Measurements from ENCODE around the gene HS3ST2.

DNA sequence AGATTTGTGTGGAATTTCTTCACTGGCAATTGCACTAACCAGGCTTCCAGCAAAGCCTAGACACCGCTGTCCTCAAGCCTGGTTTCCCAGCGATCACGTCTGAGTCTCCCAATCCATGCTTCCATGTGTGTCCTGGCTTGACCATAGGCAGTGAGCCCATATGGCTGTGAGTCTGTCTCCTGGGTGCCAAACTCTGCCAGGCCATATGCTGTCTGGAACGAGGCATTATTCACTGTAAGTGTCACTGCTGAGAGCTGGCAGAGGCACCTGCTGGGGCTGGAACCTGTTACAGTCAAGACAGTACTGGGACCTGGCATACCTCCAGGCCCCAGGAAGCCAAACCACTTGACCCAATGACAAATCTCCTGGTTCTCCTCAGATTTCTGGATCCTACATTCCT lies 60.4 kb downstream of the HS3ST2 start:
- no peak for TF ChIP-seq CTCF (IDR thresholded peaks at IDR 0.05)
- TF ChIP-seq ZFX (IDR thresholded peaks at IDR 0.05; ENCODE audit: borderline replicate concordance): no peak
